Stimulated activated naive B cell treated with anti-CD40 and anti-IgM and Interleukin-4, amounts not matched to agents 10 μg/mL and 1 μg/mL and 100 μg/mL, for 72 hours (primary cell): ENCODE results near the gene PLAAT5.
A peak's percentile ranks its signal among the peaks of the same experiment; 100 is the strongest.
"Not testable (repeated sequence)": the region's sequence is repeated elsewhere in the genome, so short reads cannot be mapped to it uniquely, and the experiment has no call there.

Source experiments
- ATAC-seq, 2 donors: fragments of 150-1000 bp; cut with Tn5 transposase; replicated peaks; 2 replicates each; pipeline ENCODE4 v1.10.0; 2021; ENCODE audit warnings: moderate library complexity in 1 of 2
- DNase-seq: peaks from one replicate; pipeline ENCODE4 v3.0.0; 2021
- H3K27ac Mint-ChIP-seq: one replicate; pipeline ENCODE4 v1.8.0; 2022; ENCODE audit warnings: mild to moderate bottlenecking, mixed read lengths
- H3K27me3 Mint-ChIP-seq, 2 donors: one replicate each; pipeline ENCODE4 v1.8.0; 2022; ENCODE audit warnings: mixed read lengths in 2 of 2
- H3K36me3 Mint-ChIP-seq, 2 donors: one replicate each; pipeline ENCODE4 v1.8.0; 2022; ENCODE audit warnings: mixed read lengths in 2 of 2, mild to moderate bottlenecking in 1 of 2
- H3K4me1 Mint-ChIP-seq, 2 donors: one replicate each; pipeline ENCODE4 v1.8.0; 2022; ENCODE audit warnings: mixed read lengths in 2 of 2, mild to moderate bottlenecking in 1 of 2
- H3K4me3 Mint-ChIP-seq, 2 donors: one replicate each; pipeline ENCODE4 v1.8.0; 2022; ENCODE audit warnings: mild to moderate bottlenecking in 2 of 2, mixed read lengths in 2 of 2, moderate library complexity in 1 of 2
- H3K9me3 Mint-ChIP-seq, 2 donors: one replicate each; pipeline ENCODE4 v1.8.0; 2022; ENCODE audit warnings: mixed read lengths in 2 of 2, mild to moderate bottlenecking in 1 of 2

The PLAAT5 gene

GRCh38 chr11:63528156-63528555 lies 37.2 kb upstream of the PLAAT5 start:
- ATAC-seq, H3K36me3 Mint-ChIP-seq, H3K4me3 Mint-ChIP-seq, DNase-seq, H3K9me3 Mint-ChIP-seq, H3K27ac Mint-ChIP-seq: not testable (repeated sequence)
- Mint-ChIP-seq H3K4me1 (peaks cover 9 to 15% of the 10 kb centered on the region in 2 donors), H3K27me3 (peaks cover 8 to 20% of the 10 kb centered on the region in 2 donors)

GRCh38 chr11:63527667-63528066 lies 36.7 kb upstream of the PLAAT5 start:
- Mint-ChIP-seq H3K27me3 (peaks cover 9 to 20% of the 10 kb centered on the region in 2 donors), H3K9me3 (peaks cover 5 to 8% of the 10 kb centered on the region in 2 donors), H3K4me1 (peaks cover 9 to 15% of the 10 kb centered on the region in 2 donors), H3K27ac (no peak overlapping the region), H3K36me3 (no peaks in the 10 kb centered on the region), H3K4me3 (no peak overlapping the region)
- no peak for ATAC-seq
- DNase-seq = no peak

GRCh38 chr11:63523151-63523550 lies 32.2 kb upstream of the PLAAT5 start:
- H3K4me1 Mint-ChIP-seq = no peaks in the 10 kb centered on the region
- H3K27ac Mint-ChIP-seq = no peak overlapping the region
- peaks cover 13 to 14% of the 10 kb centered on the region in 2 donors for H3K27me3 Mint-ChIP-seq
- H3K36me3 Mint-ChIP-seq = peaks cover 0 to 3% of the 10 kb centered on the region in 2 donors
- DNase-seq (no peak), ATAC-seq (no peak)
- peaks cover 11 to 14% of the 10 kb centered on the region in 2 donors for H3K9me3 Mint-ChIP-seq
- H3K4me3 Mint-ChIP-seq = no peak overlapping the region

- no peak for ATAC-seq
- Mint-ChIP-seq H3K4me1 (no peaks in the 10 kb centered on the region), H3K27ac (no peak overlapping the region), H3K4me3 (no peak overlapping the region), H3K36me3 (peaks cover 0 to 3% of the 10 kb centered on the region in 2 donors), H3K9me3 (peaks cover 11 to 14% of the 10 kb centered on the region in 2 donors), H3K27me3 (peaks cover 8 to 13% of the 10 kb centered on the region in 2 donors)
- DNase-seq = no peak
Measured at GRCh38 chr11:63521896-63522295, 30.9 kb upstream of the PLAAT5 start.

GRCh38 chr11:63520606-63521170 lies 29.7 kb upstream of the PLAAT5 start:
- Mint-ChIP-seq H3K27ac (no peak overlapping the region), H3K27me3 (peaks cover 8 to 13% of the 10 kb centered on the region in 2 donors), H3K4me1 (no peaks in the 10 kb centered on the region), H3K9me3 (peaks cover 11 to 14% of the 10 kb centered on the region in 2 donors), H3K36me3 (peaks cover 0 to 3% of the 10 kb centered on the region in 2 donors), H3K4me3 (no peak overlapping the region)
- DNase-seq (no peak), ATAC-seq (no peak)

GRCh38 chr11:63518548-63518947 lies 27.6 kb upstream of the PLAAT5 start:
- H3K9me3 Mint-ChIP-seq = peaks cover 8 to 12% of the 10 kb centered on the region in 2 donors
- no peak for ATAC-seq
- H3K36me3 Mint-ChIP-seq = peaks cover 0 to 3% of the 10 kb centered on the region in 2 donors
- H3K4me1 Mint-ChIP-seq = no peaks in the 10 kb centered on the region
- DNase-seq = no peak
- peaks cover 4 to 9% of the 10 kb centered on the region in 2 donors for H3K27me3 Mint-ChIP-seq
- H3K27ac Mint-ChIP-seq = no peak overlapping the region
- H3K4me3 Mint-ChIP-seq = no peak overlapping the region

GRCh38 chr11:63517156-63517555 lies 26.2 kb upstream of the PLAAT5 start:
- H3K27ac Mint-ChIP-seq = no peak overlapping the region
- H3K27me3 Mint-ChIP-seq = peaks cover 0 to 4% of the 10 kb centered on the region in 2 donors
- no peaks in the 10 kb centered on the region for H3K4me1 Mint-ChIP-seq
- DNase-seq = no peak
- peaks cover 6% of the 10 kb centered on the region in 2 donors for H3K9me3 Mint-ChIP-seq
- no peak for ATAC-seq
- H3K36me3 Mint-ChIP-seq = peaks cover 0 to 3% of the 10 kb centered on the region in 2 donors
- no peak overlapping the region for H3K4me3 Mint-ChIP-seq

- Mint-ChIP-seq H3K9me3 (peaks cover 6% of the 10 kb centered on the region in 2 donors), H3K27me3 (no peaks in the 10 kb centered on the region), H3K4me3 (no peak overlapping the region), H3K36me3 (peaks cover 0 to 3% of the 10 kb centered on the region in 2 donors), H3K4me1 (no peaks in the 10 kb centered on the region), H3K27ac (no peak overlapping the region)
- DNase-seq (no peak), ATAC-seq (no peak)
Measured at GRCh38 chr11:63516109-63516508, 25.1 kb upstream of the PLAAT5 start.

- no peak for DNase-seq
- no peak for ATAC-seq
Measured at GRCh38 chr11:63512816-63513215, 21.8 kb upstream of the PLAAT5 start.

GRCh38 chr11:63511048-63511748 lies 20.2 kb upstream of the PLAAT5 start:
- Mint-ChIP-seq H3K4me1 (peaks cover 0 to 3% of the 10 kb centered on the region in 2 donors), H3K27me3 (peaks cover 21 to 33% of the 10 kb centered on the region in 2 donors), H3K4me3 (no peak overlapping the region), H3K36me3 (no peaks in the 10 kb centered on the region), H3K9me3 (no peaks in the 10 kb centered on the region), H3K27ac (no peak overlapping the region)
- ATAC-seq = no peak
- no peak for DNase-seq

More at GRCh38 chr11:63512816-63513215, 21.8 kb upstream of the PLAAT5 start:
- H3K4me3 Mint-ChIP-seq = no peak overlapping the region
- H3K36me3 Mint-ChIP-seq = no peaks in the 10 kb centered on the region
- peaks cover 9 to 18% of the 10 kb centered on the region in 2 donors for H3K27me3 Mint-ChIP-seq
- H3K9me3 Mint-ChIP-seq = no peaks in the 10 kb centered on the region
- no peak overlapping the region for H3K27ac Mint-ChIP-seq
- no peaks in the 10 kb centered on the region for H3K4me1 Mint-ChIP-seq

- ATAC-seq = no peak
- no peak for DNase-seq
- H3K27me3 Mint-ChIP-seq = peaks cover 24 to 40% of the 10 kb centered on the region in 2 donors
- H3K36me3 Mint-ChIP-seq = no peaks in the 10 kb centered on the region
- no peak overlapping the region for H3K27ac Mint-ChIP-seq
- H3K4me3 Mint-ChIP-seq = no peak overlapping the region
- peaks cover 0 to 10% of the 10 kb centered on the region in 2 donors for H3K4me1 Mint-ChIP-seq
- no peaks in the 10 kb centered on the region for H3K9me3 Mint-ChIP-seq
Measured at GRCh38 chr11:63510360-63511047, 19.5 kb upstream of the PLAAT5 start.

GRCh38 chr11:63508745-63509144 lies 17.8 kb upstream of the PLAAT5 start:
- Mint-ChIP-seq H3K36me3 (no peaks in the 10 kb centered on the region), H3K9me3 (no peaks in the 10 kb centered on the region), H3K4me1 (peaks cover 0 to 13% of the 10 kb centered on the region in 2 donors), H3K27me3 (peaks cover 32 to 44% of the 10 kb centered on the region in 2 donors), H3K27ac (no peak overlapping the region), H3K4me3 (no peak overlapping the region)
- DNase-seq (no peak), ATAC-seq (no peak)

GRCh38 chr11:63508009-63508408 lies 17.0 kb upstream of the PLAAT5 start:
- DNase-seq = no peak
- H3K36me3 Mint-ChIP-seq = no peaks in the 10 kb centered on the region
- H3K27me3 Mint-ChIP-seq = peaks cover 36 to 44% of the 10 kb centered on the region in 2 donors

GRCh38 chr11:63507511-63507910 lies 16.5 kb upstream of the PLAAT5 start:
- H3K27ac Mint-ChIP-seq = no peak overlapping the region

More at GRCh38 chr11:63508009-63508408, 17.0 kb upstream of the PLAAT5 start:
- peaks cover 0 to 13% of the 10 kb centered on the region in 2 donors for H3K4me1 Mint-ChIP-seq
- H3K27ac Mint-ChIP-seq = no peak overlapping the region
- H3K4me3 Mint-ChIP-seq = no peak overlapping the region
- ATAC-seq = peak in 1 of 2 donors; percentile 42
- no peaks in the 10 kb centered on the region for H3K9me3 Mint-ChIP-seq

More at GRCh38 chr11:63507511-63507910, 16.5 kb upstream of the PLAAT5 start:
- H3K36me3 Mint-ChIP-seq = no peaks in the 10 kb centered on the region
- H3K9me3 Mint-ChIP-seq = no peaks in the 10 kb centered on the region
- H3K4me3 Mint-ChIP-seq = no peak overlapping the region
- H3K4me1 Mint-ChIP-seq = peaks cover 0 to 13% of the 10 kb centered on the region in 2 donors
- DNase-seq (no peak), ATAC-seq (no peak)
- H3K27me3 Mint-ChIP-seq = peaks cover 36 to 44% of the 10 kb centered on the region in 2 donors
